Posterior vena cava (tissue), 2 donors: ENCODE measurements around the gene C3orf22. TPM values are rescaled to one million over a fixed set of nuclear protein-coding genes. Genes with fewer than 3 reads are reported as not detected.
A peak's percentile ranks its signal among the peaks of the same experiment; 100 is the strongest.

Source experiments
- DNase-seq: peaks from one replicate; pipeline ENCODE4 v3.0.0-alpha.2; 2020; ENCODE audit warnings: low spot score
- intact Hi-C, 2 donors: fragments of 100-400 bp; cut with DNase I; formaldehyde crosslinking; loops; one replicate each; pipeline versions ENCODE4 v1.14.1 to v1.14.2; 2022 to 2023
- total RNA-seq, 2 donors: library from RNA; stranded (reverse); fragmentation: NEBNext Ultra II Directional; extraction: Animal tissue kit (Norgen Biotek cat#: 25700); gene quantifications; one replicate each; pipeline ENCODE4 v1.2.1, GENCODE V29; 2021
- donor health status: DM: yes; HTN: yes; CAD: no.
- donor health status: DM: yes; HTN: yes; CAD: no.

Gene C3orf22
- total RNA-seq, 2 donors from 2014 or later = not detected

DNA sequence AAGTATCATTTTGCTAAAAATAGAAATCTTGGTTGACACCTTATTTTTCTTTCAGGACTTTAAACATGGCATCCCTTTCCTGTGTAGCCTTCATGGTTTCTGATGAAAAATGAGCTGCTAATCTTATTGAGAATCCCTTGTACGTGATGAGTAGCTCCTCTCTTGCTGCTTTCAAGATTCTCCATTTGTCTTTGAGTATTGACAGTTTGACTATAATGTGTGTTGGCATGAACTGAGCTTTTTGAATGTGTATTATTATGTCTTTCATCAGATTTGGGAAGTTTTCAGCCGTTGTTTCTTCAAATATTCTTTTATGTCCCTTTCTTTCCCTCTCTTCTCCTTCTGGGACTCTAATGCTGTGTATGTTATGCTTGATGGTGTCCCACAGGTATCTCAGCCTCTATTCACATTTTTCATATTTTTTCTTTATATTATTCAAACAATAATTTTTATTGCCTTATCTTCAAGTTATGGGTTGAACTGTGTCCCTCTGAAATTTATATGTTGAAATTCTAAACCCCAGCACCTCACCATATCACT is 4.1 kb upstream of the C3orf22 start:
- intact Hi-C loops = no loop called here
- DNase-seq = no peak

DNA sequence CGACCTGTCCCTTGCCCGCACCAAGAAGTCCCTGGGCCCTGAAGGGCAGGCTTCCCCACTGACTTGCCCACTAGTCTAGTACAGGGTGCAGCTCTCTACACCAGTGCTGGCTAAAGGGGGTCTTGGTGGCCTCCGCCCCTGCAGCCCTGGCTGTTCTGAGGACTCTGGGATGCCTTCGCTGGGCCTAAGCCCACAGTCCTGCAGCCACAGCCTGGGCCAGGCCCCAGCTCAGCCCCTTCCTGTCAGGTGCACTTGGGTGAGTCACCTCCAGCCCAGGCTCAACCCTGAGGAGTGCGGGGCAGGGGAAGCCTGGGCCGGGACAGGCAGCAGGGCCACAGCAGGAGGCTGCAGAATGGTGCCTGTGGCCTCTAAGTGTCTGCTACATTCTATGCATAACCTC is 971 bp downstream of the C3orf22 start:
- intact Hi-C loops = no loop called here
- peak; percentile 19 for DNase-seq

DNA sequence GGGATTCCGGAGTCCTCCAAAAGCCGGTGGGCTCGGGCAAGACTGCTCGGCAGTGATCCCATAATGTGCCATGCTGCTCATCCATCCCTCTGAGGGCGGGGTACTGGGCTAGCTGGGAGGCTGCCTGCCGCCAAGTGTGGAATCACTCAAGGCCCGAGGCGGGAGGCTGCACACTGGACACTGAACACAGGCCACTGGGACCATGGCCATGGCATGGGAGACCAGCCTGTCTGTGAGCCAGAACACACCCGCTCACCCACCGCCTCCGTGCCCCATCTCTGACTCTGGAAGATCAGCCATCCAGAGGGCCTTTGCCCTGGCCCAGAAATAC is 1.4 kb downstream of the C3orf22 start:
- intact Hi-C loops = no loop called here
- DNase-seq = peak; percentile 56

DNA sequence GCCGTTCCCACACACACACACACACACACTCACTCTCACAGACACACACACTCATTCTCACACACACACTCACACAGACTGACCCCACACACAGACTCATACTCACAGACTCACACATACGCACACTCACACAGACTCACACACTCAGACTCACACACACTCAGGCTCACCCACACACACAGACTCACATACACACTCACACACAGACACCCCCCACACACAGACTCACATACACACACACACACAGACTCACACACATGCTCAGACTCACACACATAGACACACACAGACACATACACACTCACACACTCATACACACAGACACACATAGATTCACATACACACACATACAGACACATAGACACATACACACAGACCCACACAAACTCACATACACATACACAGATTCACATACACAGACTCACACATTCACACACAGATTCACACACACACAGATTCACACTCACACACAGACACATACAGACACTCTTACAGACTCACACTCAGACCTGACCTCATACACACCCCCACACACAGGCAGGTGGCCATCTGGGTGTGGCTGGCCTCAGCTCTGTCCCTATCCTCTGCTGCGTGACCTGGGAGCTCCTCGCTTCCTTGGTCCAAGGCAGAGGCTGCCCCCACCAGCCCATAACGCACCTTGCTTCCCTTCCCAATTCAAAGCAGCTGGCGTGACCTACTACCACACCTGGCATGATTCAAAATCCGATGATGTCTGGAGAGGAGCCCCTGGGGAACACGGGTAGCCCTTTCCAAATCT is 1.9 kb downstream of the C3orf22 start:
- no peak for DNase-seq
- intact Hi-C loops = no loop called here

DNA sequence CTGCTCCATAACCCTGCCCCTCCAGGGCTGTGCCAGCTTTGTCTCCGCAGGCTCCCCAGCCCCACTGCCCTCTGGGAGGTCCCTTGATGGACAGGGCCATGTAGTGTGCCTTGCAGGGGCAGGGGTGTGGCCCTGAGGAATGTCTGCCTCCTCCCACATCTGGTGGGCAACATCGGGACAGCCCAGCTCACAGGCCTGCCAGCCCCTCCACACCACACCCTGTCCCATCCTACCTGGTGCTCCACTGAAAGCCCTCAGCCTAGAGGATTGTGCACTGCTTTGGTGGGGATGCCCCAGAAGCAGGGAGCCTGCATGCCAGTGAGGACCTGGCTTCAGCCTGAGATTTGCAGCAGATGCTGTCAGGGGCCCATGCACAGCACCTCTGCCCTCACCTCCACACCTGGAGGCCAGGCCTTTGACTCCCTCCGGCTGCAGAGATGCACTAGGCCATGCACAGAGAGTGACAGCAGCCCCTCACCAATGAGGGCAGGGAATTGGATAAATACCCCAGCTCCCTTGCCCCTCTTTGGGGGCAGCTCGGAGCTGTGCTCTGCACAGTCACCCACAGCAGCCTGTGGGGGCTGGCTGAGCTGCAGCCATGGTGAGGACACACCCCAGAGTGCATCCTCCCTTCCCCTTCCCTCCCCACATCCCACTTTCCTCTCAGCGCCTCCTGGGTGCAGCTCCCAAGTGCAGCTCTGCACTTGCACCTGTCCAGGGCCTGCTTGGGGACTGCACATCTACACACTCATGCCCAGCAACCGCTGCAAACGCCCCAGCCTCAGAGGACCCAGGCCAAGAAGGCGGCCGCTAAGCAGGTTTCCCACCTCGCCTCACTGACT is 2.7 kb downstream of the C3orf22 start:
- intact Hi-C loops = no loop called here
- peak; percentile 55 for DNase-seq

DNA sequence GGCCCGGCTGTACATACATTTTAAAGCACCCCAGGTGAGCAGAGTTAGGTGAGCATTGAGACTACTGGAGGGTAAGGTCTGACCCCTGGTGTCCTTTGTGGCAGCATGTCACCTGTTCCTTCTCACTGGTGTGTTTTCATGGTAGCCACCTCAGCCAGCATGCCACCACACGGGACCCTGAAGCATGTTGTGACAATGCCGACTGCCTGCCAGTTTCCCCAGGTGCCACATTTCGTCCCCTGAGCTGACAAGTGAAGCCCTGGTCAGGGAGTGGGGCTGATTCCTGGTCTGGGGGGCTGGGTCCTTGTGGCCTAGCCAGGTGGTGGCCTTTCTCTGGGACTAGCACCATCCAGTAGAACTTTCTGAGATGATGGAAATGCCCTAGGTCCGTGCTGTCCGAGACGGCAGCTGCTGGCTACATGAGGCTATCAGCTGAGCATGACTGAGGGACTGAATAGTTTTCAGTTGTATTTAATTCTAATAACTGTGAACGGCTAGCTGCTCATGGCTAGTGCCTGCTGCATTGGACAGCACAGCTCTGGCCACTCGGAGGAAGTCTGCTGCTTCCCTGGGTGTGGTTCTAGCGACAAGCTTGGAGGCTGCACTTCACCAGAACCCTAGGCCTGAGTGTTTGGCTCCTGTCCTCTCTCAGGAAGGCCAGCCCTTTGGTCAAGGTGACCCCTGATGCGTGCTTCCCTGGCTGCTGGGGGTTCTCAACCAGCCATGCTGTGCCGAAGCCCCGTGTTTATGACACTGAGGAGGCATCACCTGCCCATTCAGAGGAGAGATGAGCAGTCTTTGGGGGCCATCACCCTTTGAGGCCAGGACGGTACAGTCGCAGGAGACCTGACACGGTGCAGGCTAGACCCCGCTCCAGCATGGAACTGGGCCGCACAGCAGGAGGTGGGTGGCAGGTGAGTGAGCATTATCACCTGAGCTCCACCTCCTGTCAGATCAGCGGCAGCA is 3.9 kb downstream of the C3orf22 start:
- intact Hi-C loops = no loop called here
- peak; percentile 67 for DNase-seq

DNA sequence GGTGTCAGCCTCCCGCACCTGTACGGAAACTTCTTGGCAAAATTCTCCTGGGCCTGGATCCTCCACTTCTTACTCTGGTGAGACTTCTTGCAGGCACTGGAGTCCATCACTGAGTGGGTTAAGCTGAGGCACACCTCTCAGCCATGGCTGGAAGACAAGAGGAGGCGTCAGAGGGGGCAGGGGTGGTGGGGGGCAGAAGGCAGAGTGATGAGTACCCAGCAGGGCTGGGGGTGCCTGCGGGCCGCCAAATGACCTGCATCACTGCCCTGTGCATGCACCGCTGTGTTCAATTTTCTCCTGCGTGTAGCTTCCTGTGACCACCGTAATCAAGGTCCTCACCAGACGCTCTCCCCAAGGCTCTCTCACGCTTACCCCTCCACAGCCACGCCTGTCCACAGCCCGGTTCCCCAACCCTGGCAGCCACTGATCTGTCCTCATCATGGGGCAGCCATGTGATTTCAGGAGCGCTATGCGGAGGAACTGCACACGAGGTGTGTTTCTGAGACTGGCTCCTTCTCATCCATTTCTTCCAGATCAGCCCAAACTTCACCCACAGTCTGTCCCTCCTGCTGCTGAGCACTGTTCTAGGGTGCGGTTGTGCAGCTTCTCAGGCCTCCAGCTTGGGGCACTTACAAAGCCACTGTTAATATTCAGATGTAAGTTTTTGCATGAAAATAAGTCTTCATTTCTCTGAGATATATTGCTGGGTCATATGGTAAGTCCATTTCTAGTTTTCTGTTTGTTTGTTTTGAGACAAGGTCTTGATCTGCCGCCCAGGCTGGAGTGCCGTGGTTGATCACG is 5.2 kb downstream of the C3orf22 start:
- peak; percentile 66 for DNase-seq
- intact Hi-C loops = no loop called here

DNA sequence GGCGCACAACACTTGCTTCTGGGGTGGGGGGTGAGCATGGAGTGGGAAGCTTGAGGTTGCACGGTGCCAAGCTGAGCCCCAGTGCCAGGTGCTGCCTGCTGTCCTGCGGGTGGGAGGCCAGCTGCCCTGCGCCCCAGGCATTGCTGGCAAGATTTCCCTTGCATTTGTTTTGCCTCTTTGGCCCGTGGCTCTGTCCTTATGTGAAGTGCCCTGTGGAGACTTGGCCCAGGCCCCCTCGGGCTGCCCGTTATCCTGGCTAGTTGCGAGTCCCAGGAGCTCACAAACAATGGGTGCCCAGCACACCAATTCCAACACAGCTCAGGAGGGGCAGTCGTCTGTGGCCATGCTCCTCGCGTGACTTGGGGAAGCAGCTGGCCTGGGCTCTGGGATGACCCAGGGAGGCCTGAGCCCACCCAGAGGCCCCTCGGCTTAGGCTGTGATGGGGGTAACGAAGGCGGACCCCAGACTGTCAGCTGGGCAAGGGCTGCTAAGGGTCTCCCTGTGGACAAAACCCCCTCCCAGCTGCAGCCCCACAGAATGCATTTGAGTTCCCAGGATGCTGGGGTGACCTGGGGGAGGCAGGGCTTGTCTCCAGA is 5.9 kb downstream of the C3orf22 start:
- intact Hi-C loops = no loop called here
- peak; percentile 78 for DNase-seq

DNA sequence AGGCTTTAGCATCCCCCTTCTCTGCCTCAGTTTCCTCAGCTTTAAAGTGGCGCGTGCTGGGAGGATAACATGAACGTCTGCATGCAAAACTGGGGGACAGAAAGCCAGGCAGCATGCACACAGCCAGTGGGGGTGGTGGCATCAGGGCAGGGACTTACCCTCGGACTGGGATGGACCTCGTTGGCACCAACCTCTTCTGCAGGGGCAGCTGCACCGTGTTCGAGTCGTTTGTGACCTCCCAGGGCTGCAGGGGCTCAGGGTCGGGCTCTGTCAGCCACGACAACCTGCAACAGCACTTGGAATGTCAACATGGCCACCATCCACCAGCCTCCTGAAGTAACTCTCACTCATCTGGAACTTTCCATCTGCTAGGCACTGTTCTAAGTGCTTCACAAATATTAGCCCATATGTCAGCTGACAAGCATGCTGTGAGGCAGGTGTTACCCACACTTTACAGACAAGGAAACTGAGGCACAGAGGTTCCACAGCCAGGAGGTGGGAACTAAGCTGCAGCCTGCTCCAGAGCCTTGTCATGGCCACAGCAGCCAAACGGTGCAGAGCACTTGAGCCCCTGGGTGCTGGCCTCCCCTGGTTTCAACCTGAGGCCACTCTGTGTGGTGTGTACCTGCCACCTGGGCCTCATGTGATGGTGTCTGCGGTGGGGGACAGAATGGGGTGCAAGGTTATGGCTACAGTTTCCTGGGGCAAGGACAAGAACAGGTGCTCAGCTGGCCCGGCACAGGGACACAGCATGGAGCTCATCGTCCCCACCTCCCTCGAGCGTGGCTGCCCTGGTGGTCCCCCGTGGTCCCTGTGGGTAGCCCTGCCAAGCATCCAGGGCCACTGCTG is 6.7 kb downstream of the C3orf22 start:
- intact Hi-C loops = no loop called here
- DNase-seq = peak; percentile 38

DNA sequence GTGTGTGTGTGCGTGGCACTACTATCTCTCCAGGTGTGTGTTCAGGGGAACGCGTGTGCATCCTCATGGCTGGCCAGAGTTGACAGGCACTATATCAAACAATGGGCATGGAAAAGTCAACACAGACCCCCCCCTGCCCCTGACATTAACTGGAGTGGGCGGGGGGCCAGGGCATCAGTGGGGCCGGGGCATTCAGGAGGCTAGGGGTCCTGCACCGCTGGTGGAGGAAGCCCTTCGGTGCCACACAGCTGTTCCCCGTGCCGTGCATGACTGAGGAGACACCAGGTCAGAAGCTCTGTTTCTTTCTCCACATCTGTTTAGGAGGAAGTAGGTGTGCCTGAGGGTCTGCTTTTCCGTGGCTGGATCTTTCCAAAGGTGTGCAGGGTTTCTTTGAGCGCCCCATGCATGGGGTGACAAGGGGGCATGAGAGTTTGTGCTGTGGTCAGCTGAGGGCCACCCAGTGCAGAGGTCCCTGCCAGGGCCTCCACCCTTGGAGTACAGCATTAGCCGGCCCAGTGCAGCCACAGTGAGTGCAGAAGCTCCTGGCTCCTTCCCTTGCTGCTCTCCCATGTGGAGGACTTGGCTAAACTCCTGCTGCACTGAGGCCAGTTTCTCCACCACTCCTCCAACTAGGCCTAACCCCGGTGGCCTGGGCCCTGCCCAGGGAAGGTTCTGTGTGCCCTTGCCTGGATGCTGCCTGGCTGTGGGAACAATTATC is 7.5 kb downstream of the C3orf22 start:
- intact Hi-C loops = no loop called here
- peak; percentile 70 for DNase-seq

DNA sequence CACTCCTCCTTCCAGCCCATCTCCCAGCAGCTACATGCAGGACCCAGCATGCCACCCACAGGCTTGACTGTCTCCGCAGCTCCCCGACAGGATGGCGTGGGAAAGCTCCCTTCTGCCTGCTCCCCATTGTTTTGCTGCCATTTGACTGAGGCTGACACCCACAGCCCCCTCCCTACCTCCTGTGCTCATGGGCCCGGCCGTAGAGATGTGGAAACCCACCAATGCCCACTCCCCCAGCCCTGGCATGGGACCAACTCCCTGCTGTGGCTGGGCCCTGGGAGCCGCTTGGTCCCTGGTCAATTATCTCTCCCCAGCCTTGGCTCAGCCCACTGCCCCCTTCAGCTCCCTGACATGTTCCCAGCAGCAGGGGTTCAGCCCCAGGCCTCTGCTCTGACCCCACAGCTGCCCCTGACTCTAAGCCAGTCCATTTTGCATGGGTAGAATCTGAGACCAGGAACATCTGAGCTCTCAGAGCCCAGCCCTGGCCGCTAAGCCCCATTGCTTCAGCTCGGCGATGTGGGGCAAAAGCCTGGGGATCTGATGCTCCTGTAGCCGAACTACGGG is 8.2 kb downstream of the C3orf22 start:
- intact Hi-C loops = no loop called here
- peak; percentile 73 for DNase-seq

DNA sequence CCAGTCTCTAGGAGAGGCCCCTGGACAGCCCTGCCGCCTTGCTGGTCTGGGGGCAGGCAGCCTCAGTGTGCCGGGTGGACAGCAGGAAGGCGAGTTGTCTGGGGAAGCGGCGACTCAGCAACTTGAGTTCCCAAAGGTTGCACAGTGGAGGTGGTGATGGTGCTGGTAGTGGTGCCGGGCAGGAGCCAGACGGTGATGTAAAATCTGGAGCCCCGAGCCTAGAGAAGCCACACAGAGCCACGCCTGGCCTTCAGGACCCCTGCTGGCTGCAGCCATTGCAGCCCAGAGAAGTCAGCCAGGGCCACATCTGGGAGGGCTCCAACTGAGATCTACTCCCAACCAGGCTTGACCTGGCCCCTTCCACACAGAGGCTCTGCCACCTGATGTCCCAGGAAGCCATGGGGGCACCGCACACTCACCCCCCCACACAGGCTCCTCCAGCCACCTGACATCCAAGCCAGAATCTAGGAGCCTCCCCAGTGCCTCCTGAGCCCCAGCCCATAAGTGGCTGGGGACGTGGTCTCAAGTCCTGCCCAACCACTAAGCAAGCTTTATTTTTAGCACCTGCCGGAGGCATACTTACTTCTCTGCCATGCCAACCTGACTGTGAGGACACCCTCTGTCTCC is 8.8 kb downstream of the C3orf22 start:
- DNase-seq = peak; percentile 44
- intact Hi-C loops = no loop called here

DNA sequence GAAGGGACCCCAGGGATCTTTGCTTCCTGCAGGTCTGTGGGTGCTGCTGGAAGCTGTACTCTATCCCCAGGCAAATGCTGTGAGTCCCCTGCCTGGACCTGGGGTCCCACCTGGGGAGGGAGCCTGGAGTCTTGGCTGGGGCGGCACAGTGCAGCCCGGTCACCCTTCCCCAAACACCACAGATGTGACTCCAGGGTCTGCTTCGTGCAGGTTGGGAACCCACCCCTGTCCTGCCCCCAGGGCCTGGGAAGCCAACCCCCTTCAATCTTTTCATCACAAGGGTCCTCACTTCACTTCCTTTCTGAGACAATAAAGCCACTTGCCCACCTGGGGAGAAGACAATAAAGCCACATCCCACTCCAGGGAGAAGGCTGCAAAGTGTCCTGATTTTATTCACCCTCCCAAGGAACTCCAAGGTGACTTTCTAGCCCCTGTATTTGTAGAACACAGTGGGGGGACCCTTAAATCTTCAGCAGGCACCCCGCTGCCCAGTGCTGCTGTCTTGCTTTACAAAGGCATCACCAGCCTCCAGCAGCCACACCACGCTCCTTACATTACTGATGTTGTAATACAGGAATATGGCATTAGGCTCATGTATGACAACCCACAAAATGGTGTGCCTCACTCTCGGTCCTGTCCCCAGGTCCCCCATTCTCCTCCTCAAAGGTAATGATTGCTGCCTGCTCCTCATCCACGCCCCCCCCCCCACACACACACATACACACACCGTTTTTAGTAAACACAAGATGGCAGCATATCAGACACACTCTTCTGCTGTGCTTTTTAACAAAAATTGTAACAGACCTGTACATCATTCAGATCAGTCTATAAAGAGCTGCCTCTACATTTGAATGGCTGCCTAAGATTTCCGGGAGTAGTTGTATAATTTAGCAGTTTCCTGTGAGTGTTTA is 9.9 kb downstream of the C3orf22 start:
- intact Hi-C loops = no loop called here
- peak; percentile 52 for DNase-seq

DNA sequence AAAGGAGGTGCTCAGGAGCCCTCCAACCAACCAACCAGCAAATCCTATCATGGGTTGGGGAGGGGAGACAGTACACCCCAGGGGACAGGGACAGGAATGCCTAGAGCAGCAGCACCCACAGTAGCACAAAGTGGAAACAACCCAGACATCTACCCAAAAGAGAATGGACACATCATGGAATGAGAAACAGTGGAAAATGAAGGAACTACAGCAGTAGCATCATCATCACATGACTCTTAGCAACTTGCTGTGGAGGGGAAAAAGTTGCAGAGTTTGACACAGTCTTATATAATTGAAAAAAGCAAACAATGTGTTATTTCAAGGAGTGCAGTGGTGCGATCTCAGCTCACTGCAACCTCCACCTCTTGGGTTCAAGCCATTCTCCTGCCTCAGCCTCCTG is 11.0 kb downstream of the C3orf22 start:
- no peak for DNase-seq
- intact Hi-C loops = no loop called here
